ENCODE data around the gene FCHSD1. TPM values are rescaled to one million over a fixed set of nuclear protein-coding genes. Genes with fewer than 3 reads are reported as not detected.

FCHSD1 gene
- total and polyA plus RNA-seq, 10 of the 15 experiments (the other 5 are each of a cell fraction or from before 2014, with no cell fraction given): 0.97 to 22.8 (median 10.7) TPM

DNA sequence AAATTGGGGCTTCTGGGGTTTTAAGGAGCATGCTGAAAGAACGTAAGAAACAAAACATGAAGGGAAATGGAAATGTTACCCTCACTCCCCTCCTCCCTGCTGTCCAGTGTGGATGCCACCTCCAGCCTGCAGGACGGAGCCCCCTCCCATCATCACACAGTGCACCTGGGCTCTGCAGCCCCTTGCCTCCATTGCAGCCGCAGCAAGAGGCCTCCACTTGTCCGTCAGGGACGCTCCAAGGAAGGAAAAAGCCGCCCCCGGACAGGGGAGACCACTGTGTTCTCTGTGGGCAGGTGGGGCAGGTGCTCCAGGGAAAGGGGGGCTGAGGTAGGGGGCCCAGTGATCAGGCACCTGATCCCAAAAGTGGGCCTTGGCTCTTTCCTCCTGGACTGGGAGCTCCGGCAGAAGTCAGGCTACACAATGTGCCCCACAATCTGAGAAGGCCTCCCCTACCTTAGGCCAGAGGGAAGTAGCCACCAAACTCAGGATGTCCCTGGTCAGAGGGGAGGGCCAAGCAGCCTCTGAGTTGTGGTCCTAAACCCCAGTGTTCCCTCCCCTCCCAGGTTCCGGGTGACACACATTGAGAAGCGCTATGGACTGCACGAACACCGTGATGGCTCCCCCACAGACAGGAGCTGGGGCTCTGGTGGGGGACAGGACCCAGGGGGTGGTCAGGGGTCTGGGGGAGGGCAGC lies 11.7 kb downstream of the FCHSD1 start:
- H3K9ac ChIP-seq (ENCODE audit: control insufficient read depth, insufficient read depth, low read length): no peak overlapping the region
- ChIA-PET SMC1A (ENCODE audit: uncharacterized antibody, unreplicated experiment) (interaction anchor here (3.2 to 12.9 kb wide), 2 partner anchors 12 to 22 kb away, joined by 12 to 245 read pairs; partner anchors contain the start of genes DIAPH1 and FCHSD1), RAD21 (ENCODE audit: unreplicated experiment) (interaction anchor here (6.9 kb wide), 1 partner anchor 46 kb away, joined by 124 read pairs; no protein-coding TSS in a partner anchor), CTCF (interaction anchor here (0.6 to 11.2 kb wide), 6 partner anchors 20 to 501 kb away, joined by 3 to 137 read pairs (median 18); partner anchors contain the start of gene DIAPH1), POLR2A (interaction anchor here (4.6 kb wide), 1 partner anchor 46 kb away, joined by 34 read pairs; no protein-coding TSS in a partner anchor)
- no peaks in the 10 kb centered on the region for H3K27me3 ChIP-seq (replicated peaks in 1 of 2; ENCODE audit: control insufficient read depth in 2 of 2, insufficient read depth in 2 of 2, low read length in 1 of 2)
- WGBS (ENCODE audit: insufficient coverage, insufficient replicate concordance, low lambda C conversion rate, missing lambda C conversion rate): 97% methylated on average over 12 of the region's 12 CpGs
- intact Hi-C loops (cut with micrococcal nuclease; ENCODE audit: unreplicated experiment) (loop anchor here (5.0 kb wide), 1 partner anchor 127 kb away; no protein-coding TSS in a partner anchor), in situ Hi-C loops (cut with MboI) (no loop called here)
- no peaks in the 10 kb centered on the region for H4K20me1 ChIP-seq (ENCODE audit: control insufficient read depth, insufficient read depth)
- H3K4me1 ChIP-seq (ENCODE audit: control insufficient read depth, insufficient read depth, low read length): peaks cover 28% of the 10 kb centered on the region
- FAIRE-seq (no peak), ATAC-seq (no peak), DNase-seq (ENCODE audit: low read depth, low spot score) (no peak)
- no peaks in the 10 kb centered on the region for H3K9me3 ChIP-seq (replicated peaks; ENCODE audit: control insufficient read depth, insufficient read depth, low read length)
- TSS peak; percentile 63 for BruUV-seq (replicated peaks)
- TF ChIP-seq POLR2A (IDR thresholded peaks at IDR 0.05; ENCODE audit: low read depth, low read length) (peak; percentile 23; the same call in 1 of the 2 replicates), RFX5 (IDR thresholded peaks at IDR 0.05; ENCODE audit: low read depth, low read length) (no peak)
- peaks cover 33% of the 10 kb centered on the region for H3K79me2 ChIP-seq (ENCODE audit: control insufficient read depth, insufficient read depth, low read length)
- H2AFZ ChIP-seq (ENCODE audit: control insufficient read depth, low read depth, low read length): no peak overlapping the region
- H3K36me3 ChIP-seq (ENCODE audit: control insufficient read depth in 2 of 2, insufficient read depth in 2 of 2, low read length in 1 of 2): no peaks in the 10 kb centered on the region; a peak in 2 of 4 replicates
- H3K4me2 ChIP-seq (ENCODE audit: control insufficient read depth, insufficient read depth): no peak overlapping the region
- no peak overlapping the region for H3K27ac ChIP-seq (ENCODE audit: control insufficient read depth, insufficient read depth)
- H3K4me3 ChIP-seq: no peak overlapping the region

- CTCF ChIA-PET: interaction anchor here (0.6 to 11.2 kb wide), 7 partner anchors 10 to 75 kb away, joined by 3 to 137 read pairs (median 9); partner anchors contain the start of gene DIAPH1
- TF ChIP-seq ZBTB4 (CRISPR knock-in tag; IDR thresholded peaks at IDR 0.05) (no peak), DPF2 (IDR thresholded peaks at IDR 0.05) (no peak), EZH2 (IDR thresholded peaks at IDR 0.05; ENCODE audit: borderline replicate concordance, control insufficient read depth, low read depth, low read length) (no peak), TARDBP (IDR thresholded peaks at IDR 0.05; ENCODE audit: borderline replicate concordance) (no peak), ZZZ3 (IDR thresholded peaks at IDR 0.05; ENCODE audit: control insufficient read depth, insufficient read length, low read depth) (no peak)
- TF ChIP-seq, protein P1, sequence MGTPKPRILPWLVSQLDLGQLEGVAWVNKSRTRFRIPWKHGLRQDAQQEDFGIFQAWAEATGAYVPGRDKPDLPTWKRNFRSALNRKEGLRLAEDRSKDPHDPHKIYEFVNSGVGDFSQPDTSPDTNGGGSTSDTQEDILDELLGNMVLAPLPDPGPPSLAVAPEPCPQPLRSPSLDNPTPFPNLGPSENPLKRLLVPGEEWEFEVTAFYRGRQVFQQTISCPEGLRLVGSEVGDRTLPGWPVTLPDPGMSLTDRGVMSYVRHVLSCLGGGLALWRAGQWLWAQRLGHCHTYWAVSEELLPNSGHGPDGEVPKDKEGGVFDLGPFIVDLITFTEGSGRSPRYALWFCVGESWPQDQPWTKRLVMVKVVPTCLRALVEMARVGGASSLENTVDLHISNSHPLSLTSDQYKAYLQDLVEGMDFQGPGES (IDR thresholded peaks at IDR 0.05): no peak
- TF ChIP-seq, protein P2, sequence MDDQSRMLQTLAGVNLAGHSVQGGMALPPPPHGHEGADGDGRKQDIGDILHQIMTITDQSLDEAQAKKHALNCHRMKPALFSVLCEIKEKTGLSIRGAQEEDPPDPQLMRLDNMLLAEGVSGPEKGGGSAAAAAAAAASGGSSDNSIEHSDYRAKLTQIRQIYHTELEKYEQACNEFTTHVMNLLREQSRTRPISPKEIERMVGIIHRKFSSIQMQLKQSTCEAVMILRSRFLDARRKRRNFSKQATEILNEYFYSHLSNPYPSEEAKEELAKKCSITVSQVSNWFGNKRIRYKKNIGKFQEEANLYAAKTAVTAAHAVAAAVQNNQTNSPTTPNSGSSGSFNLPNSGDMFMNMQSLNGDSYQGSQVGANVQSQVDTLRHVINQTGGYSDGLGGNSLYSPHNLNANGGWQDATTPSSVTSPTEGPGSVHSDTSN (IDR thresholded peaks at IDR 0.05; ENCODE audit: insufficient replicate concordance, low read depth, low read length): no peak
These were observed 12.4 kb downstream of the FCHSD1 start for GRCh38 chr5:141638771-141639170.

More at GRCh38 chr5:141638771-141639170, 12.4 kb downstream of the FCHSD1 start:
- RAD21 ChIA-PET (ENCODE audit: unreplicated experiment): interaction anchor here (6.9 kb wide), 1 partner anchor 46 kb away, joined by 124 read pairs; no protein-coding TSS in a partner anchor
- Histone ChIP-seq H4K20me1 (ENCODE audit: control insufficient read depth, insufficient read depth) (no peaks in the 10 kb centered on the region), H3K27me3 (replicated peaks in 1 of 2; ENCODE audit: control insufficient read depth in 2 of 2, insufficient read depth in 2 of 2, low read length in 1 of 2) (no peaks in the 10 kb centered on the region), H3K4me3 (no peak overlapping the region), H2AFZ (ENCODE audit: control insufficient read depth, low read depth, low read length) (no peak overlapping the region), H3K4me1 (ENCODE audit: control insufficient read depth, insufficient read depth, low read length) (peaks cover 31% of the 10 kb centered on the region), H3K4me2 (ENCODE audit: control insufficient read depth, insufficient read depth) (peak overlapping the region; percentile 98), H3K9ac (ENCODE audit: control insufficient read depth, insufficient read depth, low read length) (peak overlapping the region; percentile 81; the same call in 1 of the 2 replicates), H3K79me2 (ENCODE audit: control insufficient read depth, insufficient read depth, low read length) (peaks cover 40% of the 10 kb centered on the region), H3K27ac (ENCODE audit: control insufficient read depth, insufficient read depth) (peak overlapping the region; percentile 86), H3K36me3 (ENCODE audit: control insufficient read depth in 2 of 2, insufficient read depth in 2 of 2, low read length in 1 of 2) (no peaks in the 10 kb centered on the region; a peak in 2 of 4 replicates), H3K9me3 (replicated peaks; ENCODE audit: control insufficient read depth, insufficient read depth, low read length) (no peaks in the 10 kb centered on the region)
- no peak for FAIRE-seq
- SMC1A ChIA-PET (ENCODE audit: uncharacterized antibody, unreplicated experiment): interaction anchor here (1.1 to 12.9 kb wide), 4 partner anchors 12 to 46 kb away, joined by 4 to 245 read pairs (median 50); partner anchors contain the start of genes DIAPH1 and FCHSD1
- intact Hi-C loops (cut with micrococcal nuclease; ENCODE audit: unreplicated experiment): loop anchor here (1.0 to 5.0 kb wide), 2 partner anchors 46 to 126 kb away; no protein-coding TSS in a partner anchor
- ATAC-seq: no peak
- POLR2A ChIA-PET: interaction anchor here (1.2 to 11.5 kb wide), 3 partner anchors 19 to 46 kb away, joined by 4 to 215 read pairs (median 34); partner anchors contain the start of gene DIAPH1
- WGBS (ENCODE audit: insufficient coverage, insufficient replicate concordance, low lambda C conversion rate, missing lambda C conversion rate): 97% methylated on average over 2 of the region's 2 CpGs
- BruUV-seq (replicated peaks): no TSS peak
- DNase-seq (ENCODE audit: low read depth, low spot score): no peak
- in situ Hi-C loops (cut with MboI): no loop called here
